Kidney (tissue), 14 donors: ENCODE results near the gene PARP12. TPM values are rescaled to one million over a fixed set of nuclear protein-coding genes. Genes with fewer than 3 reads are reported as not detected.

Source experiments
- DNase-seq, 5 donors: peaks; one replicate each; pipeline ENCODE4 v3.0.0-alpha.2; 2013 to 2020
- FAIRE-seq: peaks from 2 replicates; lab custom pipeline; 2012; peaks lifted over from hg19 to GRCh38; lab: Jason Lieb, UNC
- H3K27ac ChIP-seq, 2 donors: one replicate each; pipeline ENCODE4 v1.7.0; 2013; ENCODE audit warnings: low read depth in 2 of 2, low read length in 2 of 2, inconsistent platforms in 1 of 2
- H3K27me3 ChIP-seq: one replicate; pipeline ENCODE4 v1.7.1; 2013; ENCODE audit warnings: low read length, inconsistent platforms; ENCODE audit not compliant: control insufficient read depth, insufficient read depth
- H3K36me3 ChIP-seq, 3 donors: one replicate each; pipeline versions ENCODE4 v1.7.0 to v1.7.1; 2013; ENCODE audit warnings: low read length in 3 of 3, control low read depth in 1 of 3, inconsistent platforms in 1 of 3; ENCODE audit not compliant: insufficient read depth in 3 of 3, control insufficient read depth in 2 of 3
- H3K4me1 ChIP-seq, 3 donors: one replicate each; pipeline versions ENCODE4 v1.7.0 to v1.7.1; 2013; ENCODE audit warnings: low read length in 3 of 3, inconsistent platforms in 1 of 3, low read depth in 1 of 3; ENCODE audit not compliant: control insufficient read depth in 2 of 3, insufficient read depth in 2 of 3
- H3K4me3 ChIP-seq, 3 donors: one replicate each; pipeline versions ENCODE4 v1.7.0 to v1.8.1; 2013; ENCODE audit warnings: low read length in 3 of 3, control low read depth in 1 of 3, inconsistent platforms in 1 of 3
- H3K9ac ChIP-seq, 3 donors: one replicate each; pipeline versions ENCODE4 v1.7.0 to v1.7.1; 2013; ENCODE audit warnings: low read length in 3 of 3, control low read depth in 1 of 3, inconsistent platforms in 1 of 3
- H3K9me3 ChIP-seq, 3 donors: one replicate each; pipeline versions ENCODE4 v1.7.0 to v1.7.1; 2013; ENCODE audit warnings: low read length in 3 of 3, control low read depth in 1 of 3, inconsistent platforms in 1 of 3; ENCODE audit not compliant: control insufficient read depth in 2 of 3, insufficient read depth in 1 of 3
- intact Hi-C: fragments of 100-400 bp; cut with DNase I; formaldehyde crosslinking; loops from one replicate; pipeline ENCODE4 v1.11.1; 2022
- polyA plus RNA-seq: library from polyadenylated mRNA; stranded (reverse); fragments of 350-450 nt; fragmentation: Illumina TruSeq; extraction: RNeasy Lipid Tissue Mini Kit (QIAGEN cat#74804); gene quantifications from one replicate; pipeline ENCODE4 v1.2.3, GENCODE V29; 2014; ENCODE audit warnings: low read depth, low replicate concordance; ENCODE audit not compliant: insufficient read depth
- total RNA-seq: library from RNA; stranded (reverse); fragmentation: NEBNext Ultra II Directional; extraction: Animal tissue kit (Norgen Biotek cat#: 25700); gene quantifications from one replicate; pipeline ENCODE4 v1.2.1, GENCODE V29; 2021
- TF ChIP-seq, protein P1 (sequence below): IDR thresholded peaks from 3 replicates; pipeline ENCODE4 v1.5.1; 2012; ENCODE audit warnings: mild to moderate bottlenecking, moderate library complexity, borderline replicate concordance; ENCODE audit not compliant: insufficient read depth; ENCODE audit errors: extremely low read depth
- donor health status: control.
- donor health status: control.
- donor health status: control.
- donor health status: control.
- donor health status: control.
- donor health status: DM: yes; HTN: yes; CAD: no.
- donor health status: Normal renal cell carcinoma (clear cell type).

PARP12 gene
- total and polyA plus RNA-seq, 2 donors from 2014 or later, result 15.2 to 40.2 TPM

DNA sequence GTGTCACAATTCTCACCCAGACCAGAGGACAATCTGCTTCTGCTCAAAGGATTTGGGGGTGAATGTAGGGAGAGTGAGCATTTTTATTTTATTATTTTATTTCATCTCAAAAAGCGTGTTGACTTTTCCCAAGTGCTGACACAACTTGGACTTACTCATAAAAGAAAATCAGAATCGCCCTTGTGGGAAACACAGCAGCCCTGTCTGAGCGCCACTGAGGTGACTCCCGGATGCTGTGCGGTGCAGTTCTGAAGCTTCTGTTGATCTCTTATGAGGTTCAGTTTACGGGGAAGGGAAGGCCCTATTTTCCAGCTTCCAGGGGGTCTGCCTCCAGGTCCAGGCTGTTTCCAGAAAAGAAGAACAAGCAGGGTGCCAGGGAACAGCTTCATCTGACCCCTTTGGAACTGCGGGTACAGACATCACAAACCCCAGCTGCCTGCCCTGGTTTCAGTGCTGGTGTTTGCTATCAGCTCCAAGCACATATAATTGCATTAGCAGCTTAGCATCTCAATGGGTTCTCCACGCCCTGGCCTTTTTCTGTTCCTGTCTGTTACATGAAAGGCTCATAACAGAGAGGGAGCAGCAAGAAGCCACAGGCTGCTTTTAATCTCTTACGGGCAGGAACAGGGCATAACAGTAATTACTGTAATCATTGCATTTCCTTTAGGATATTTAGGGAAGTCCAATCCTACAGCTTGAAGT, 52.4 kb downstream of the PARP12 start:
- TF ChIP-seq, protein P1, sequence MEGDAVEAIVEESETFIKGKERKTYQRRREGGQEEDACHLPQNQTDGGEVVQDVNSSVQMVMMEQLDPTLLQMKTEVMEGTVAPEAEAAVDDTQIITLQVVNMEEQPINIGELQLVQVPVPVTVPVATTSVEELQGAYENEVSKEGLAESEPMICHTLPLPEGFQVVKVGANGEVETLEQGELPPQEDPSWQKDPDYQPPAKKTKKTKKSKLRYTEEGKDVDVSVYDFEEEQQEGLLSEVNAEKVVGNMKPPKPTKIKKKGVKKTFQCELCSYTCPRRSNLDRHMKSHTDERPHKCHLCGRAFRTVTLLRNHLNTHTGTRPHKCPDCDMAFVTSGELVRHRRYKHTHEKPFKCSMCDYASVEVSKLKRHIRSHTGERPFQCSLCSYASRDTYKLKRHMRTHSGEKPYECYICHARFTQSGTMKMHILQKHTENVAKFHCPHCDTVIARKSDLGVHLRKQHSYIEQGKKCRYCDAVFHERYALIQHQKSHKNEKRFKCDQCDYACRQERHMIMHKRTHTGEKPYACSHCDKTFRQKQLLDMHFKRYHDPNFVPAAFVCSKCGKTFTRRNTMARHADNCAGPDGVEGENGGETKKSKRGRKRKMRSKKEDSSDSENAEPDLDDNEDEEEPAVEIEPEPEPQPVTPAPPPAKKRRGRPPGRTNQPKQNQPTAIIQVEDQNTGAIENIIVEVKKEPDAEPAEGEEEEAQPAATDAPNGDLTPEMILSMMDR, result no peak

GRCh38 chr7:140009735-140010134, 53.0 kb downstream of the PARP12 start:
- H3K4me3 ChIP-seq, result no peak overlapping the region
- DNase-seq (no peak), FAIRE-seq (no peak)
- no peaks in the 10 kb centered on the region for H3K4me1 ChIP-seq
- no peaks in the 10 kb centered on the region for H3K9me3 ChIP-seq
- intact Hi-C loops, result loop anchor here (10.0 kb wide), 2 partner anchors 365 to 505 kb away; no protein-coding TSS in a partner anchor
- TF ChIP-seq, protein P1, result no peak
- no peaks in the 10 kb centered on the region for H3K27me3 ChIP-seq
- H3K9ac ChIP-seq, result no peak overlapping the region
- H3K36me3 ChIP-seq, result no peaks in the 10 kb centered on the region
- no peak overlapping the region for H3K27ac ChIP-seq

More for the DNA sequence above, 52.4 kb downstream of the PARP12 start:
- no peak overlapping the region for H3K4me3 ChIP-seq
- no peak overlapping the region for H3K9ac ChIP-seq
- no peak for FAIRE-seq
- DNase-seq, result no peak
- intact Hi-C loops, result no loop called here
- no peaks in the 10 kb centered on the region for H3K27me3 ChIP-seq
- H3K36me3 ChIP-seq, result no peaks in the 10 kb centered on the region
- no peaks in the 10 kb centered on the region for H3K9me3 ChIP-seq
- no peak overlapping the region for H3K27ac ChIP-seq
- H3K4me1 ChIP-seq, result no peaks in the 10 kb centered on the region

GRCh38 chr7:140008755-140009610, 53.8 kb downstream of the PARP12 start:
- intact Hi-C loops, result loop anchor here (10.0 kb wide), 2 partner anchors 364 to 504 kb away; no protein-coding TSS in a partner anchor
- no peak for FAIRE-seq
- H3K4me1 ChIP-seq, result no peaks in the 10 kb centered on the region
- no peak overlapping the region for H3K27ac ChIP-seq
- H3K9ac ChIP-seq, result peak overlapping the region in 1 of 3 donors; percentile 26
- TF ChIP-seq, protein P1, result no peak
- H3K9me3 ChIP-seq, result no peaks in the 10 kb centered on the region
- H3K36me3 ChIP-seq, result no peaks in the 10 kb centered on the region
- H3K4me3 ChIP-seq, result no peak overlapping the region
- DNase-seq, result peak in 1 of 5 donors; percentile 36
- H3K27me3 ChIP-seq, result no peaks in the 10 kb centered on the region
